IMR-90 (cell line): ENCODE data around the gene IGF2R.

Experiments
- BHLHE40 ChIP-seq: fragments of 150-350 bp; IDR thresholded peaks from 2 replicates; pipeline ENCODE4 v1.6.1; 2016; ENCODE audit warnings: mild to moderate bottlenecking, low read depth, low read length
- CEBPB ChIP-seq: IDR thresholded peaks from 2 replicates; pipeline ENCODE4 v1.6.1; 2012; ENCODE audit warnings: low read depth, low read length, improper control_type of control experiment
- CHD1 ChIP-seq: IDR thresholded peaks from 2 replicates; pipeline ENCODE4 v1.6.1; 2012; ENCODE audit warnings: low read depth, low read length, improper control_type of control experiment
- CTCF ChIP-seq: conservative IDR thresholded peaks from 2 replicates; pipeline ENCODE4 v1.5.1; 2012; ENCODE audit warnings: mild to moderate bottlenecking, low read depth, low read length, improper control_type of control experiment
- MAFK ChIP-seq: IDR thresholded peaks from 2 replicates; pipeline ENCODE4 v1.6.1; 2012; ENCODE audit warnings: low read depth, low read length, improper control_type of control experiment
- MAZ ChIP-seq: IDR thresholded peaks from 2 replicates; pipeline ENCODE4 v1.6.1; 2012; ENCODE audit warnings: low read depth, mild to moderate bottlenecking, low read length, improper control_type of control experiment, moderate library complexity, borderline replicate concordance
- MXI1 ChIP-seq: IDR thresholded peaks from 2 replicates; pipeline ENCODE4 v1.6.1; 2012; ENCODE audit warnings: low read depth, mild to moderate bottlenecking, low read length, moderate library complexity, borderline replicate concordance
- NFE2L2 ChIP-seq: fragments of 150-350 bp; IDR thresholded peaks from 2 replicates; pipeline ENCODE4 v1.6.1; 2016; ENCODE audit warnings: low read depth, mild to moderate bottlenecking, low read length
- POLR2A ChIP-seq: IDR thresholded peaks from 2 replicates; pipeline ENCODE4 v1.6.1; 2012; ENCODE audit warnings: mild to moderate bottlenecking, low read depth, low read length
- RAD21 ChIP-seq: IDR thresholded peaks from 2 replicates; pipeline ENCODE4 v1.6.1; 2012; ENCODE audit warnings: low read length, improper control_type of control experiment
- RCOR1 ChIP-seq: IDR thresholded peaks from 2 replicates; pipeline ENCODE4 v1.6.1; 2012; ENCODE audit warnings: mild to moderate bottlenecking, low read length, improper control_type of control experiment; ENCODE audit not compliant: insufficient replicate concordance
- RFX5 ChIP-seq: IDR thresholded peaks from 2 replicates; pipeline ENCODE4 v1.8.0; 2012; ENCODE audit warnings: low read depth, mild to moderate bottlenecking, low read length, moderate library complexity
- SMC3 ChIP-seq: fragments of 150-350 bp; IDR thresholded peaks from 2 replicates; pipeline ENCODE4 v1.6.1; 2016; ENCODE audit warnings: low read depth, mild to moderate bottlenecking, antibody characterized with exemption, low read length, moderate library complexity
- USF2 ChIP-seq: fragments of 150-350 bp; IDR thresholded peaks from 2 replicates; pipeline ENCODE4 v1.6.1; 2017; ENCODE audit warnings: mild to moderate bottlenecking, antibody characterized with exemption, low read length, low read depth

- TF ChIP-seq POLR2A (no peak), CTCF (no peak), SMC3 (no peak), RAD21 (no peak), RFX5 (no peak), CHD1 (no peak), MXI1 (no peak), RCOR1 (no peak), CEBPB (no peak), NFE2L2 (no peak), BHLHE40 (no peak), MAZ (no peak), MAFK (no peak), USF2 (no peak)
Measured at GRCh38 chr6:160077024-160077423, 108.1 kb downstream of the IGF2R start.
